ENCODE data around the gene TFR2.

DNA sequence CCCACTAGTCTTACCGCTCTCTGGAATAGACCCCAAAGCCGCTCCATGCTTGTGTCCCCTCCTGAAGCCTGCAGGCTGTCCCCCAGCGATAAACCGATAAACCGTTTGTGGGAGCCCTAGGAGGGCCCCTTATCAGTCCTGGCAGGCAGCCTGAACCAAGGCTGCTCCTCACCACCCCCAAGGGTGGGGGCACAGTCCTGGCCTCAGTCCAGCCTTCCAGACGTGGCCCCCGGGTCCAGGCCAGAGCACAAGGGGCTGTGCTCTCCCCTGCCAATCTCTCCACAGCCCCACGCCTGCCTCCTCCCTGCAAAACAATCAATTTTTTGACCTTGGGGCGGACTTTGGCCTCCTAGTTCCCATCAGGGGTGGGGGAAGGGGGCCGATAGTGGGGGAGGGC lies at the start of gene TFR2:
- TF ChIP-seq, protein P1, sequence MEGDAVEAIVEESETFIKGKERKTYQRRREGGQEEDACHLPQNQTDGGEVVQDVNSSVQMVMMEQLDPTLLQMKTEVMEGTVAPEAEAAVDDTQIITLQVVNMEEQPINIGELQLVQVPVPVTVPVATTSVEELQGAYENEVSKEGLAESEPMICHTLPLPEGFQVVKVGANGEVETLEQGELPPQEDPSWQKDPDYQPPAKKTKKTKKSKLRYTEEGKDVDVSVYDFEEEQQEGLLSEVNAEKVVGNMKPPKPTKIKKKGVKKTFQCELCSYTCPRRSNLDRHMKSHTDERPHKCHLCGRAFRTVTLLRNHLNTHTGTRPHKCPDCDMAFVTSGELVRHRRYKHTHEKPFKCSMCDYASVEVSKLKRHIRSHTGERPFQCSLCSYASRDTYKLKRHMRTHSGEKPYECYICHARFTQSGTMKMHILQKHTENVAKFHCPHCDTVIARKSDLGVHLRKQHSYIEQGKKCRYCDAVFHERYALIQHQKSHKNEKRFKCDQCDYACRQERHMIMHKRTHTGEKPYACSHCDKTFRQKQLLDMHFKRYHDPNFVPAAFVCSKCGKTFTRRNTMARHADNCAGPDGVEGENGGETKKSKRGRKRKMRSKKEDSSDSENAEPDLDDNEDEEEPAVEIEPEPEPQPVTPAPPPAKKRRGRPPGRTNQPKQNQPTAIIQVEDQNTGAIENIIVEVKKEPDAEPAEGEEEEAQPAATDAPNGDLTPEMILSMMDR (conservative IDR thresholded peaks at IDR 0.05; ENCODE audit: low read depth, low read length) = no peak
- TF ChIP-seq EZH2 (IDR thresholded peaks at IDR 0.05; ENCODE audit: low read length, unreplicated experiment) = no peak
- no peak for TF ChIP-seq EZH2phosphoT487 (IDR thresholded peaks at IDR 0.05; ENCODE audit: borderline replicate concordance, low read length)
